ENCODE results near the gene BRSK2. TPM values are rescaled to one million over a fixed set of nuclear protein-coding genes. Genes with fewer than 3 reads are reported as not detected.
"Not testable (repeated sequence)": the region's sequence is repeated elsewhere in the genome, so short reads cannot be mapped to it uniquely, and the experiment has no call there.

Gene BRSK2
- total RNA-seq, 1 donor from 2014 or later = 0.06 TPM

GRCh38 chr11:1356478-1356960 lies 33.2 kb upstream of the BRSK2 start:
- TF ChIP-seq CTCF (conservative IDR thresholded peaks at IDR 0.05; ENCODE audit: low read depth, low read length) = no peak
- DNase-seq (ENCODE audit: low read depth) = no peak

GRCh38 chr11:1358286-1358685 lies 31.4 kb upstream of the BRSK2 start:
- no peak for DNase-seq (ENCODE audit: low read depth)
- H3K4me3 ChIP-seq (ENCODE audit: low read depth, low read length) = no peak overlapping the region
- no peak for TF ChIP-seq CTCF (conservative IDR thresholded peaks at IDR 0.05; ENCODE audit: low read depth, low read length)

More at GRCh38 chr11:1356478-1356960, 33.2 kb upstream of the BRSK2 start:
- no peak overlapping the region for H3K4me3 ChIP-seq (ENCODE audit: low read depth, low read length)

GRCh38 chr11:1358931-1359330 lies 30.8 kb upstream of the BRSK2 start:
- H3K4me3 ChIP-seq (ENCODE audit: low read depth, low read length); DNase-seq (ENCODE audit: low read depth): not testable (repeated sequence)

- TF ChIP-seq CTCF (conservative IDR thresholded peaks at IDR 0.05; ENCODE audit: low read depth, low read length) = no peak
- no peak for DNase-seq (ENCODE audit: low read depth)
Observed at GRCh38 chr11:1359556-1359955, 30.2 kb upstream of the BRSK2 start.

GRCh38 chr11:1360181-1360834 lies 29.4 kb upstream of the BRSK2 start:
- TF ChIP-seq CTCF (conservative IDR thresholded peaks at IDR 0.05; ENCODE audit: low read depth, low read length) = no peak

More at GRCh38 chr11:1359556-1359955, 30.2 kb upstream of the BRSK2 start:
- no peak overlapping the region for H3K4me3 ChIP-seq (ENCODE audit: low read depth, low read length)

GRCh38 chr11:1360835-1361357 lies 28.8 kb upstream of the BRSK2 start:
- TF ChIP-seq CTCF (conservative IDR thresholded peaks at IDR 0.05; ENCODE audit: low read depth, low read length) = no peak
- DNase-seq (ENCODE audit: low read depth) = no peak
- no peak overlapping the region for H3K4me3 ChIP-seq (ENCODE audit: low read depth, low read length)

More at GRCh38 chr11:1360181-1360834, 29.4 kb upstream of the BRSK2 start:
- H3K4me3 ChIP-seq (ENCODE audit: low read depth, low read length) = no peak overlapping the region
- no peak for DNase-seq (ENCODE audit: low read depth)

- DNase-seq (ENCODE audit: low read depth) = no peak
- H3K4me3 ChIP-seq (ENCODE audit: low read depth, low read length) = no peak overlapping the region
- no peak for TF ChIP-seq CTCF (conservative IDR thresholded peaks at IDR 0.05; ENCODE audit: low read depth, low read length)
Observed at GRCh38 chr11:1361882-1362281, 27.9 kb upstream of the BRSK2 start.
